GM19023 (cell line): ENCODE measurements around the gene RBL2.
A peak's percentile ranks its signal among the peaks of the same experiment; 100 is the strongest.

ENCODE experiments used
- ATAC-seq: cut with Tn5 transposase; IDR thresholded peaks from one replicate; pipeline ENCODE4 v1.9.1; 2021; ENCODE audit warnings: mild to moderate bottlenecking, moderate library complexity; ENCODE audit not compliant: unreplicated experiment

Gene RBL2

DNA sequence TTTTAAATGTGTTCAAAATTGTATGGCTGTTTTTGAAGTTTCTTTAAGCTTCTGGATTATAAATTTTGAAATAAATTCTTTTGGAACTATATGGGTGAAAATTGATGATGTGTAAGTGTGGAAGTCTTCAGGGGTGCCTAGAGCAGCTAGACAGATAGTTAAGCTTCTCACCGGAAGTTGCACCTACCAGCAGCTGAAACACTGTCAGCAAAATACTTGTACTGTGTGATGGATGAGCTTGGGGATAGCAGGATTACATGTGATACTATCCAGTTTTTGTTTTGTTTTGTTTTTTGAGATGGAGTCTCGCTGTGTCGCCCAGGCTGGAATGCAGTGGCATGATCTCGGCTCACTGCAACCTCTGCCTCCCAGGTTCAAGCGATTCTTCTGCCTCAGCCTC lies 19.7 kb downstream of the RBL2 start:
- no peak for ATAC-seq

DNA sequence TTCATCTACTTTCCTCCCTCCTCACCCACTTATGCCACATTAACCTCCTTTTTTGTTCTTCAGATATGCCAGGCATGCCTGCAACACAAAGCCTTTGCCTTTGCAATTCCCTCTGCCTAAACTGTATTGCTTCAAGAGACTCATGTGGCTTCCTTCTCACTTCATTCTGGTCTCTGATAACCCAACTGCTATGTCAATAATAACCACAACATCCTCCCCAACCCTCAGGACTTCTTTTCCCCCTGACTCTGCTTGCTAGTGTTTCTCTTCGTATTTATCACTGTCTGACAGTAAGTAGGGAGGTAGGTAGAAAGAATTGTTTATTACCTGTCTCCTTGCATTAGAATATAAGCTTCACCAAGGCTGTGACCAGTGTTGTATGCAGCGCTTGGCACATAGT lies 22.4 kb downstream of the RBL2 start:
- ATAC-seq: no peak

DNA sequence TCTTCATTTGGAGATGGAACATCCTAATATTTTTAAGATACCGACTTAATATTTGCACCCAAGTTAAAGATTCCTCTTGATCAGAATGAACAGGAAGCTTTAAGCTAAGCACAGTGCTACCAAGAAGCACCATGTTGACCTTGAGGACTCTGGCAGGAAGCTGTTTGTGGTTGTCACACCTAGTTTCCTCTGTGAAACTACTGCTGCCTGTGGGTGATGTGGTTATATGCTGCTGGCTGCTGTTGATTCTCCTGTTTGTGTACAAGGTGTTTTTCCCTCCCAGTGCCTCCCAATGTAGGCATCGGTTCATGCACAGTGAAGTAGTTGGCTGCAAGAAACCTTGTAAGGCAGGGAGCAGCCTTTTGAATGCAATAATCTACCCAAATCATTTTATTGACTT lies 23.4 kb downstream of the RBL2 start:
- ATAC-seq: peak; percentile 100

DNA sequence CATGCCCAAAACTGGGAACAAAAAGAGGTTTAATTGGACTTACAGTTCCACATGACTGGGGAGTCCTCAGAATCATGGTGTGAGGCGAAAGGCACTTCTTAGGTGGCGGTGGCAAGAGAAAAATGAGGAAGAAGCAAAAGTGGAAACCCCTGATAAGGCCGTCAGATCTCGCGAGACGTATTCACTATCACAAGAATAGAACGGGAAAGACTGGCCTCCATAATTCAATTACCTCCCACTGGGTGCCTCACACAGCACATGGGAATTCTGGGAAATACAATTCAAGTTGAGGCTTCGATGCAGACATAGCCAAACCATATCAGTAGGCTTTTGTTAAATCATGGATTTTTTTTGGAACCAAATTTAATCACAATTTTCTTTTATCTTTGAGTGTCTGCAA lies 24.4 kb downstream of the RBL2 start:
- ATAC-seq: no peak

DNA sequence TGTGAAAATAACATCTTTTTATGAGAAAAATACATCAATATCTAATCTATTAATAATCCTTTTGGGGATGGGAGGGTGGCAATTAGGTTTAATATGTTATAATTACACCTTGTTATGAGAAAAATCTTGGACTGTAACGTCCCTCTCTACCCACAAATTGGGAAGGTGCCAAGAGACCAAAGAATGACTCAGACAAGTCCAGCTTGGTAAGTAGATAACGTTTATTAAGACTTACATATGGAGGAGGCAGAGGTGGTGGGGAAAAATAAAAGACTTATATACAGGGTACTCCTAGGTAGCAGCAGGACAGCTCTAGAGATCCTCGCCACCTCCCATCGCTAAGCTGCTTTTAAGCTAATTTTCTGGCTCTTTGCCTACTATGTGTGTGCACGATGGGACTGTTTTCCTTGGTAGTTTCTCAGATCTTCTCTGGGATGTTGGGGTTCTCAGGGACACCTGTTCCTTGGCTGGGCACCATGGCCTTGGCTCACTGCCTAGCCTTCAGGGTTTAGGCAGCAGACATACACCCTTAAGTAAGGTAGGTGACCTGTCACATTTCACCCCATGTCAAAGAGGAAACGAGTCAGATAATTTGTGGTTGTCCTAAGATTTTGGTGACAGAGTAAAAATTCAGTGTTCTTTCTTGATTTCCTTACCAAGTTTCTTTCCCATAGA lies 31.5 kb downstream of the RBL2 start:
- ATAC-seq: no peak

DNA sequence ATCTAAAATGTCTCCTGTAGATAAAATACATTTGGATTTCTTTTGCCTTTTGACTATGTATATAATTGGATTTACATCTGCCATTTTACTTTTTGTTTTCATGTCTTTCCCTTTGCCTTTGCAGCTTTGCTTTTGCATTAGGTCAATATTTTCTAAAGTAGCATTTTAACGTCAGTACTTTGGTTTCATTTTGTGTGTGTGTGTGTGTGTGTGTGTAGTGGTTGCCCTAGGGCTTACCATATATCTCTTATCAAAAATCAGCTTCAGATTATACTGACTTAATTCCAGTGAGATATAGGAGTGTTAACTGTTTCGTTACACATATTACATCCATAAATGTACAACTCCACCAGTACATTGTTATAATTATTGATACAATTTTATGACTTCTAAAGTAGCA lies 42.6 kb downstream of the RBL2 start:
- ATAC-seq: no peak

DNA sequence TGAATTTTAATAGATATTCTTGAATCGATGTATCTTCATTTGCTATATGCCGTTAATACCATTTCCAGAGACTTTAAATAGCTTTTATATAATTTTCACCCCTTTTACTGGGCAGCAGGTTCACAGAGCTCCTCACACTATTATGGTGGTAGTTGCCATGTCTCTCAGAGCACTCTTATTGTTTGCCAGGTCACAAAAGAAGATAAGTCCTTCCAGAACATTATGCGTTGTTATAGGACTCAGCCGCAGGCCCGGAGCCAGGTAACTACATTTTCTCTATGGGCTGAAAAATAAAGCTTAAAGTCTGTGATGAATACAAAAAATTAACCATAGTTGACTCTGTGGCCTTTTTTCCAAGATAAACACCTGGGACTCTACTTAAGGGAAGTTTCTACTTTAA lies 44.7 kb downstream of the RBL2 start:
- no peak for ATAC-seq

DNA sequence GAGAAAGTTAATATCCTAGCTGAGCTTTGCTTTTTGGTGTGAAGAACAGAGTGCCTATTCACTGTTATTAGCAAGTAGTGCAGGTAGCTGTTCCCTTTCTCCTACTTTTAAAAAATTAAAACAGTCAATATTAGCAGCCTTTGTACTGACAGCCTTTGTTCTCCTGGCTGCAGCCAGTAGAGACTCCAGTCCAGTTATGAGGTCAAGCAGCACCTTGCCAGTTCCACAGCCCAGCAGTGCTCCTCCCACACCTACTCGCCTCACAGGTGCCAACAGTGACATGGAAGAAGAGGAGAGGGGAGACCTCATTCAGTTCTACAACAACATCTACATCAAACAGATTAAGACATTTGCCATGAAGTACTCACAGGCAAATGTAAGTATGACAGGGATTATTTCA lies 46.1 kb downstream of the RBL2 start:
- no peak for ATAC-seq

DNA sequence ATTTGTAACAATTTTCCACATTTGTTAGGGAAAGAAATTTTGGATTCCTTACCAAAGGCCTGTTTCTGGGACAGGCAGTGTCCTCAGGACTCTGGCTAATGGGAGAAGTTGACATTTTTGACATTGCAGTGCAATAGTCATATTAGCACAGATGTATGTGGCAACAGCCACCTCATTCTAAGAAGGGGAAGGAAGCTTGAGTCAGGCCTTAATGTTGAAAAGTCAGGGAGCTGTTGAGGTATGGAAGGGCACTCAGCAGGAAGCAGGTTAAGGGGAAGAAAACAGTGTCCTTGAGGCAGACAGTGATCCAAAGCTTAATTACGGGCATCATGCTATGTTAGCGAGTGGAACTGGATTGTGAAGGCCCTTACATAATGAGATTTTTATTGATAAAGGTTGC lies 47.9 kb downstream of the RBL2 start:
- no peak for ATAC-seq

DNA sequence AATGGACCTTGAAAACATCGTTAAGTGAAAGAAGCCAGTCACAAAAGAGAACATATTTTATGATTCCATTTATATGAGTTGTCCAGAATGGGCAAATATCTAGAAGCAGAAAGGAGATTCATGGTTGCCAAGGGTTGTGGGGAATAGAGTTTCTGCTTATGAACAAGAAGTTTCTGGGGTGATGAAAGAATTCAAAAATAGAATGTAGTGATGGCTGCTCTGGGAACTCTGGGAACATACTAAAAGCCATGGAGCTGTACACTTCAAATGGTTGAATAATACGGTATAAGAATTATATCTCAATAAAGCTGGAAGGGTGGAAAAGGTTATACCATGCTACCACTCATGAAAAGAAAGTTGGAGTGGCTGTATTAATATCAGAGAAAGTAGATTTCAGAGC lies 50.3 kb downstream of the RBL2 start:
- no peak for ATAC-seq

DNA sequence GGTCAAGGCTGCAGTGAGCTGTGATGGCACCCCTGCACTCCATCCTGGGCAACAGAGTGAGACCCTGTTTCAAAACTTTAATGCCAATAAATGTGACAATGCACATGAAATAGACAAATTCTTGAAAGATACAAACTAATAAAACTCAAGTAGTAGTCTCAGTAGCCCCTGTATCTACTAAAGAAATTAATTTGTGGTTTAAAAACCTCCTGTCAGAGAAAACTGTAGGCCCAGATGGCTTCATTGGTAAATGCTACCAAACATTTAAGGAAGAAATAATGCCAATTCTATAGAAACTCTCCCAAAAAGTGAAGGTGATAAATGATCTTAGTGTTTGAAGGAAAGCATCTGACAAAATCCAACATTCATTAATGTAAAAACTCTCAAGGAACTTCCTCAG lies 52.0 kb downstream of the RBL2 start:
- ATAC-seq: no peak

DNA sequence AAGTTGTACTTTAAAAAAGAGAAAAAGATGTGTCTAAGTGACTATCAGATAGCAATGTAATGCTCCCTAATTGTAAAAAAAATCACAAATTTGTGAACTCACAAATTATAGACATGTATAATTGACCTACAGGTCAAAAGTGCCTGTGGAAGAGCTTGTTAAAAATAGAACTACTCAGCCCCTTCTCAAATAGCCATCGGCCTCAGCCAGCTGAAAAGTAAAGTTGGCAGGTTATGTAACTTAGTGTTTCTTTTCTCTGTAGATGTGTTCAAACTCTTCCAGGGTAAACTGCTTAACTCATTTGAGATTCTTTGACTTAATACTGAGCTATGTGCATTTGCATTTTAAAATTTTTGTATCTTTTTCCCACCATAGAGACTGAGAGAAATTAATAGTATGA lies 55.5 kb downstream of the RBL2 start:
- no peak for ATAC-seq

DNA sequence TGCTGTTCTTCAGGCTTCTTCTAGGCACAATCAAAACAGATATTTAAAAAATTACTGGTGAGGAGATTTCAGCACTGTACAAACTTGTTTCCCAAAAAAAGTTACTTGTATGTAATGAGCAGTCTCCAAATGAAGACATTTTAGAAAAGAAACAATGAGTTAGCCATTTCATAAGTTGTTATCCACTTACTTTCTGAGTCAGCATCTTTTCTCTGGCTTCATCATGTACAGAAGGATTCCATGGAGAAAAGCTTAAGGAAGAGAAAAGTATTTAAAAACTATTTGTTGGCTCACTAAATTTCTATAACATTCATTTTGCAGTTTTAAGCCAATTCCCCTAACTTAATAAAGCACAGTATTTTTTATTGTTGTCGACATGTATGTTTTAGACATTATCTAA lies 58.2 kb downstream of the RBL2 start:
- no peak for ATAC-seq

DNA sequence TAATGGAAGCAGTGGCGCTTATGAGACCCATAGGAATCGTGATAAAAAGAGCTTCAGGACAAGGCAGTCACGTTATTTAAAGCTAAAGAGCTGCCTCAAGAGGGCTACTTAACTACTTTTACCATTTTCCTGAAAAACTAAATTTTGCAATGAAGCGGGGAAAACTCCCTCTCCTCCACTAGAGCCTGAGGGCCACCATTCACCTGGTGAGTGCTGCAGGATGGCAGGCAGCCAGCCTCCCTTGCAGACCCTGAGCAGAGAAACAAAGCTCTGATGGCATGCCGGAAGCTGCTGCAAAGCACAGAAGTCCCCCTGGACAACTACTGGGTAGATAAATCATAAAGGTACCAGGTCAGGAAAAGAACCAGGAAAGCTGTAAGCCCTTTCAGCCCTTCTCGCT lies 60.4 kb downstream of the RBL2 start:
- no peak for ATAC-seq

DNA sequence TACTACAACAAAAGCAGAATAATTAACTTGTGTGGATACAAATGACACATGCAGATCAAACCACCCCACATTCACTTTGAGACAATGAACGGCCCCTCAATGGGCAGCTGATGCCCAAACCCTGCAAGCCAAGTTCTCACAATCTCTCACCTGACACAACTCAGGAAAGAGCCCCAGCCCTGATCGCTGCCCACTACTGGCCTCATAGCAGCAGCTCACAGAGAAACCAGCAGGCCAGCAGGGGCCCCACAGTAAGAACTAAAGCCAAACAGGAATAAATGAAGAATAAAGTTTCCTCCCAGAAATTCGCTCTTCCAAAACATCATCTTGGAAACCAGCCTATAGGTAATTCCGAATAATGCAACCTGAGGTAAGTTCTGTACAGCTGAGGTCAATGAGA lies 61.1 kb downstream of the RBL2 start:
- ATAC-seq: no peak

DNA sequence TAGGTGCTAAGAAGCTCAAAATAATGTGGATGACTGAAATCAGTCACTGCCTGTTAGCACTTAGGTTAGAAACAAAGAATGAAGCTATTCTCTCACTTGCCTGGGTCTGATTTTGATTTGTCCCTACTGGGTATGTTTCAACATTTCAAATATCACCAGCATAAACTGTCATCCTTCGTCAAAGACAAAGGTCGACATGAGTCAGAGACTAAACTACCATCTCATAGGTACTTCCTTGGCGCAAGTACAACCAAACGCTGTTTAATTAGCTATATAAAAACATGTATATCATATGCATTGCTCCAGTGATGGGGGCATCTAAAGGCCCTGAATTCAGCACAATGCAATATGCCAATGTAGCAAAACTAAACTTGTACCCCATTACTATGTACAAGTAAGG lies 64.7 kb downstream of the RBL2 start:
- ATAC-seq: no peak

DNA sequence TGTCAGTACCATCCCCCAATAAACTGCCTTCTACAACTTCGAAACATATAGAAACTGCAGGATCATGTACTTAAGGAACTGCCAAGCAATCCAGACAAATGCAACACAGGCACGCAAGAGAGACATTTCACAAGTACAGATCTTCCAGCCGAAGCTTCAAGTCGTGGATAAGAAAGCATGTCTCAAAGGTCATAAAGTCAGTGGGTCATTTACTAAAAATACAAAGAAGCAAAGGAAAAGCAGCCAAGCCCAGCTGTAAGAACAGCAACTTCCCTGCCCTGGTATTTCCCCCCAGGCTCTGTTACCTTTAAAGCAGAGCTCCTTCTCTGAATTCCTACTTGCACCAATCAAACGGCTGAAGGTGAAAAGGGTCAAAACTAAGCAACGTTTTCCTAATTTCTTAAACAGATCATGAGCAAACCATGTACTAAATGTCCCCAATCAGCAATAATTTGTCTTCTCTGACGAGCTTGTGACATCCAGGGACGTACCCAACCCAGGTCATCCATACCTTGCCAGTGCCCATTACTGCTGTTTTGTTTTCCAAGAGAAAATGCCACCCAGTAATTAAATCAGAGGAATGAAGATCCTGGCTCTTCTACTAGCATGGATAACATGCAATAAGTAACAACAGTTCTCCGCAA lies 67.1 kb downstream of the RBL2 start:
- ATAC-seq: no peak

DNA sequence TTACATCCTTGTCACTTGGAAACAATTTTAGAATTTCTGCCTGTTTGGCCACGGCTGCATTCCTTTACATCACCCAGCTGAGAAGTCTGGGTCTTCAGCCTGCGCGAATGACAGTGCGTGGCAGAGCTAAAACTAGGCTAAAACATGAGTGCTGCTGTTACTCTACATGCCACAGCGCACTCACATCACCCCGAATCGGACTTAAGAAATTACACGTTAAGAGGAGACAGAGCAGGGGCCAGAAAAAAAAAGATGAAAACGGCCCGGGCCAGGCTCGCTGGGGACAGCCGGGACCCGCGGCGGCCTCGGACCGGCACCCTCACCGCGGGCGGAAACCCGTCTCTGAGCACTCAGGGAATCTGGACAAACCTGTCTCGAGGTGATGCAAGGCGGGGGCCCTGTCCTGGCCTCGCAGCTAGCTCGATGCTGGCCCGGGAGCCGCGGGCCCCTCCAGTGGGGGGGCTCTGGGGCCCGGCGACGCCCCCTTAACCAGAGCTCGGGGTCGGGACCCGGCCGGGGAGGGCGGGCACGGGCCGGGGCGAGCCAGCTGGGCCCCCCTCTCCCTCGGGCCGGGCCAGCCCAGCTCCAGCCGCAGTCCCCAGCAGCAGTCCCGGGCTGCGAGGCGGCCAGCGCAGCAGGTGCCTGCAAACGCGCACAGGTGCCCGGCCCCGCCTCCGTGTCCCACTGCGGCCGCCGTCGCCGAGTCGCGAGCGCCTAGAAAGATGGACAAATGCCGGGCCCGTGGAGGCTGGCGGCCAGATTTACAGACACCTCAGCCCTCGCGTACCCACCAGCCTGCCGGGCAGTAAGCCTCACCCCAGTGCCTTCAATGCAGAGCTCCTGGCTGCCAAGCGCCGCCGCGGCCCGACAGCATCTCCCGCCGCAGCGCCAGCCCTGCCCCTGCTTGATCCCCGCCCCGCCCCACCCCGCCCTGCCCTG lies 68.3 kb downstream of the RBL2 start, which contains the start of gene AKTIP:
AKTIP (minus strand) TSS at position 879 of the 939 bp plus-strand sequence. CDS start 2,950 bp downstream, outside the sequence.
- ATAC-seq: peak; percentile 32

DNA sequence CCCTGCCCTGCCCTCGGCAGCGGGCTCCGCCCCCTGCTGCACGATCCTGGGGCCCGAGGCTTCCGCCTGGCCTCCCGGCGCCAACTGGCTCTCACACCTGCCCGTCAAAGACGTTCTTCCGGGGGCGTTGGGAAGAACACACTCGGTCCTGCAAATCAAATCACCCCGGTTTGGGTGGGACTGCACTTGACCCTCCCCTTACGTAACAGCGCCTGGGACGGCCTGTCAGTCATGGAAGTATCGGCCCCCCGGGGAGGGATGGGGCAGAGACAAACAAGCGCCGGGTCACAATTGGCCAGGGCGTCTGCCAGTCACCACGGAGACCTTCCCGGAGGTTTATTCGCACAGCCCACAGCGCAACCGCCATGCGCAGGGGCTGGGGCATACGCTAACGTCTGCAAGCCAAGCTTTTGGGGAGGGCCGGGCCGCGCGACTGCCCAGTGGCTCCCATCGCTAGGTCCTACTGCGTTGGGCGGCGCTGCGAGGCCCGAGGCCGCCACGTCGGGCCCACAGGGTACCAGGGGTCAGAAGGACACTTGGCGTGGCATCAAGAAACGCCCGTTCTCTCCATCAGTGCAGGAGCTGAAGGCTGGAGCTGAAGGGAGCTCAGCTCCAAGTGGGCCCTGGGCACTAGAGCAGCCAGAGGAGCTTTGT lies 69.1 kb downstream of the RBL2 start:
- ATAC-seq: peak; percentile 95

DNA sequence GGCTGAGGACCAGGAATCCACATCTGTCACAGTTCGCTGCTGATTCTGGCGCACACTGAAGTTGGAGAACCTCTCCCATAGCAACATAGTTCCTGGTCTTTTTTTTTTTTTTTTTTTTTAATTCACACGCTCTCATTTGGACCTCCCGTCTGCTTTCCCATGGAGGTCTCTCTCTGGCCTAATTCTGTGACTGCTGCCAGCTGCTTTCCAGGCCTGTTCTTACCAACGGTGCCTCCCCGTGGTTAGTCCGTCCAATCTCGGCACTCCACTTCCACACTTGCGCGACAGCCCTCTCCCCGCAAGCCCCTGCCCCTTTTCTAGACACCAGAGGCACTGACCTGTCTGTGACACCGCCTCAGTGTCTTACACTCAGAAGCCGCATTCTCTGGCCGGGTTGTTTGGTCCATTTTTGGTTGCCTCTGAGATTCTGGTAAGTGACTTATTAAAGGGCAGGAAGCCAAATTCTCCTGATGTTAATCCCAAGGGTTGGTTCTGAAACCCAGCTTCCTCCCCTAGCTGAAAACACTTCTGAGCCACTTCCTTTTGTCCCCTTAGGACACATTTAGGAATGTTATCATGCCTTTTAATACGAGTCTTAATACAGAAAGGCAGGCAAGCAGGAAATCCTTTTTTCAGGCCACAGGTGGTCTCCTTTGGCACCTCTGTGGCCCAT lies 69.9 kb downstream of the RBL2 start:
- no peak for ATAC-seq

DNA sequence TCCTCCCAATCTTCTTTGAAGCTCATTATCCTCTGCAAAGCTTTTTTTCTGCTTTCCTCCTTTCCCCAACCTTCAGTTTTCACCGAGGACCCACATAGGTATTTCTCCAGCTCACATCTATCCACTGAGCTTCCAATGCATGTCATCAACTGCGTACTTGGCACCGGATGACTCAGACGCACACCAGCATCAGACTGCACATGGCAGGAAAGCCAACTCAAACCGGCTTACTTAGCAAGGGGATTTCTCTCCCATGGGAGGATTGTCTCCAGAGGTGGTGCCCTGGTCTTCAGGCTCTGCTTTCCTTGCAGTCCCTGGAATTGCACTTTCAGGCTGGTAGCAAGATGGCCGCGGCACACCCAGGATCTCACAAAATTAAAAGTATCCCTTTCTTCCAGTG lies 70.4 kb downstream of the RBL2 start:
- no peak for ATAC-seq
